ENCODE results near the gene NIBAN1. TPM values are rescaled to one million over a fixed set of nuclear protein-coding genes. Genes with fewer than 3 reads are reported as not detected.

NIBAN1 gene
- total and polyA plus RNA-seq, 2 donors: 14.3 to 21.4 TPM

DNA sequence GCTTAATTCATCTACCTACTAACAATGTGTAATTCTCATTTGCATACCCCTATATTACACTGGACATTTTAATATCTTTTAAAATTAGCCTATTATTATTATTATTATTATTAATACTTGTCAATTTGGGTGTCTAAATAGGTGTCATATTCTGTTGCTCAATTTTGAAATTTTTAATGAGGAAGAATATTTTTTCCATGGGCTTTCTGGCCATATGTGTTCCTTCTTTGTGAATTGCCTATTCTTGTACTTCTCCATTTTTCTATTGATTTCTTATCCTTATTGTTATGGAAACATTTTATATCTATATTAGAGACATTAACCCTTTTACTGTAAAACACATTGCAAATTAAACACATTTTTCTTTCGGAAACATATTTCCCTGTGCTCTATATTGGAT is 6.4 kb upstream of the NIBAN1 start:
- H3K27me3 ChIP-seq (ENCODE audit: control insufficient read depth in 2 of 2, insufficient read depth in 1 of 2, low read length in 1 of 2): no peaks in the 10 kb centered on the region
- no peak for DNase-seq (ENCODE audit: low read depth in 6 of 9, low spot score in 9 of 9)
- no peaks in the 10 kb centered on the region for H3K4me1 ChIP-seq (ENCODE audit: control insufficient read depth in 2 of 2, insufficient read depth in 2 of 2, low read length in 2 of 2)
- H3K27ac ChIP-seq (ENCODE audit: low read depth in 1 of 2, low read length in 1 of 2): no peak overlapping the region
- 99% methylated on average over 1 of the region's 1 CpG for WGBS
- H3K9me3 ChIP-seq (ENCODE audit: control insufficient read depth in 2 of 2, insufficient read depth in 1 of 2, low read length in 1 of 2): no peaks in the 10 kb centered on the region
- H3K36me3 ChIP-seq (ENCODE audit: control insufficient read depth in 2 of 2, insufficient read depth in 2 of 2, low read length in 1 of 2): no peaks in the 10 kb centered on the region
- no peak overlapping the region for H3K4me3 ChIP-seq (ENCODE audit: low read length in 2 of 2)

- H3K27me3 ChIP-seq (ENCODE audit: control insufficient read depth in 2 of 2, insufficient read depth in 1 of 2, low read length in 1 of 2): peaks cover 0 to 20% of the 10 kb centered on the region in 2 donors
- peaks cover 4 to 14% of the 10 kb centered on the region in 2 donors for H3K4me1 ChIP-seq (ENCODE audit: control insufficient read depth in 2 of 2, insufficient read depth in 2 of 2, low read length in 2 of 2)
- DNase-seq (ENCODE audit: low read depth in 6 of 9, low spot score in 9 of 9): no peak
- 86% methylated on average over 6 of the region's 6 CpGs for WGBS
- H3K36me3 ChIP-seq (ENCODE audit: control insufficient read depth in 2 of 2, insufficient read depth in 2 of 2, low read length in 1 of 2): no peaks in the 10 kb centered on the region
- H3K9me3 ChIP-seq (ENCODE audit: control insufficient read depth in 2 of 2, insufficient read depth in 1 of 2, low read length in 1 of 2): no peaks in the 10 kb centered on the region
- H3K4me3 ChIP-seq (ENCODE audit: low read length in 2 of 2): no peak overlapping the region
- no peak overlapping the region for H3K27ac ChIP-seq (ENCODE audit: low read depth in 1 of 2, low read length in 1 of 2)
Measured at GRCh38 chr1:184975208-184975870, 1.0 kb upstream of the NIBAN1 start.

- Histone ChIP-seq H3K36me3 (ENCODE audit: control insufficient read depth in 2 of 2, insufficient read depth in 2 of 2, low read length in 1 of 2) (no peaks in the 10 kb centered on the region), H3K9me3 (ENCODE audit: control insufficient read depth in 2 of 2, insufficient read depth in 1 of 2, low read length in 1 of 2) (no peaks in the 10 kb centered on the region), H3K27ac (ENCODE audit: low read depth in 1 of 2, low read length in 1 of 2) (no peak overlapping the region), H3K4me3 (ENCODE audit: low read length in 2 of 2) (peak overlapping the region in 1 of 2 donors; percentile 50), H3K4me1 (ENCODE audit: control insufficient read depth in 2 of 2, insufficient read depth in 2 of 2, low read length in 2 of 2) (peaks cover 4 to 14% of the 10 kb centered on the region in 2 donors), H3K27me3 (ENCODE audit: control insufficient read depth in 2 of 2, insufficient read depth in 1 of 2, low read length in 1 of 2) (peaks cover 0 to 20% of the 10 kb centered on the region in 2 donors)
- 80% methylated on average over 4 of the region's 4 CpGs for WGBS
- DNase-seq (ENCODE audit: low read depth in 6 of 9, low spot score in 9 of 9): no peak
Measured at GRCh38 chr1:184974837-184975115, 468 bp upstream of the NIBAN1 start.

DNA sequence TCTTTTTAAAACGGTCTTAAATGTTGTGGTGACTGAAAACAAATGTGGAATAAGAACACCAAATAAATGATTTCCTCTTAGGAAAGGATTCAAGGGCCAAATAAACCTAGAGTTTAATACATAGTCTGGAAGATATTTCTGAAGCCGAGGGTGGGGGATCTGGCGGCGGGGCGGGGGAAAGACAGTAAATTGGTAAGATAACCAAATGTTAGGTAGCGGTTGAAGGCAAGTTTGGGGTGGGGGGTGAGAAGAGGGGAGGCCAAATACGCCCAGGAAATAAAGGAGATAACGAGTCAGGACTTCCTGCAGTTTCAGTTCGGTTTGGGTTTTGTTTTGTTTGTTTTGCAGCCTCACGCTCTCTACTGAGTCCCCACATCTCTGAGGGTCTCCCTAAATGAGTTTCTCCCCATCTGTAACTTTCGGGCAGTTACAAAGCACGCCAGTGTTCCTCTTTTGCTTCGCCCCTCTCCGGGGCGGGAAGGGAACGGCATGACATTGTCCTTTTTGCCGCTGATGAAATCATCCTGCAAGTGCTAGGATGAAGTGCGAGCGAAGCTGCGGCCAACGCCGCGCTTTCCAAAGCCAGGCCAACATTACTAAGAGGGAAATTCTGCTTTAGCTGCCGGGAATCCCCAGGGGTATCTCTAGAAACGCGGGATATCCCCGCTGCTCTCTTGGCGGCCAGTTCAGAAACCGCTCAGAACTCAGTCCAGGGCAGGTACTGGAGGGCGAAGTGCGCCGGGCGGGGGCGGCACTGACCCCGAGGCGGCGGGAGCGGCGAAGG is 844 bp downstream of the NIBAN1 start:
- Histone ChIP-seq H3K36me3 (ENCODE audit: control insufficient read depth in 2 of 2, insufficient read depth in 2 of 2, low read length in 1 of 2) (no peaks in the 10 kb centered on the region), H3K4me3 (ENCODE audit: low read length in 2 of 2) (peak overlapping the region; percentile 52 to 69), H3K27ac (ENCODE audit: low read depth in 1 of 2, low read length in 1 of 2) (peak overlapping the region; percentile 65 to 66), H3K9me3 (ENCODE audit: control insufficient read depth in 2 of 2, insufficient read depth in 1 of 2, low read length in 1 of 2) (no peaks in the 10 kb centered on the region), H3K4me1 (ENCODE audit: control insufficient read depth in 2 of 2, insufficient read depth in 2 of 2, low read length in 2 of 2) (peaks cover 4 to 14% of the 10 kb centered on the region in 2 donors), H3K27me3 (ENCODE audit: control insufficient read depth in 2 of 2, insufficient read depth in 1 of 2, low read length in 1 of 2) (peaks cover 0 to 20% of the 10 kb centered on the region in 2 donors)
- 4% methylated on average over 39 of the region's 39 CpGs for WGBS
- DNase-seq (ENCODE audit: low read depth in 6 of 9, low spot score in 9 of 9): peak in 8 of 9 donors; percentile 7 to 49 (median 13)

GRCh38 chr1:184972315-184973055 is 1.8 kb downstream of the NIBAN1 start:
- Histone ChIP-seq H3K27ac (ENCODE audit: low read depth in 1 of 2, low read length in 1 of 2) (no peak overlapping the region), H3K36me3 (ENCODE audit: control insufficient read depth in 2 of 2, insufficient read depth in 2 of 2, low read length in 1 of 2) (no peaks in the 10 kb centered on the region), H3K9me3 (ENCODE audit: control insufficient read depth in 2 of 2, insufficient read depth in 1 of 2, low read length in 1 of 2) (no peaks in the 10 kb centered on the region), H3K27me3 (ENCODE audit: control insufficient read depth in 2 of 2, insufficient read depth in 1 of 2, low read length in 1 of 2) (peaks cover 0 to 20% of the 10 kb centered on the region in 2 donors), H3K4me3 (ENCODE audit: low read length in 2 of 2) (peak overlapping the region in 1 of 2 donors; percentile 69), H3K4me1 (ENCODE audit: control insufficient read depth in 2 of 2, insufficient read depth in 2 of 2, low read length in 2 of 2) (peaks cover 4 to 14% of the 10 kb centered on the region in 2 donors)
- WGBS: 93% methylated on average over 4 of the region's 4 CpGs
- no peak for DNase-seq (ENCODE audit: low read depth in 6 of 9, low spot score in 9 of 9)

DNA sequence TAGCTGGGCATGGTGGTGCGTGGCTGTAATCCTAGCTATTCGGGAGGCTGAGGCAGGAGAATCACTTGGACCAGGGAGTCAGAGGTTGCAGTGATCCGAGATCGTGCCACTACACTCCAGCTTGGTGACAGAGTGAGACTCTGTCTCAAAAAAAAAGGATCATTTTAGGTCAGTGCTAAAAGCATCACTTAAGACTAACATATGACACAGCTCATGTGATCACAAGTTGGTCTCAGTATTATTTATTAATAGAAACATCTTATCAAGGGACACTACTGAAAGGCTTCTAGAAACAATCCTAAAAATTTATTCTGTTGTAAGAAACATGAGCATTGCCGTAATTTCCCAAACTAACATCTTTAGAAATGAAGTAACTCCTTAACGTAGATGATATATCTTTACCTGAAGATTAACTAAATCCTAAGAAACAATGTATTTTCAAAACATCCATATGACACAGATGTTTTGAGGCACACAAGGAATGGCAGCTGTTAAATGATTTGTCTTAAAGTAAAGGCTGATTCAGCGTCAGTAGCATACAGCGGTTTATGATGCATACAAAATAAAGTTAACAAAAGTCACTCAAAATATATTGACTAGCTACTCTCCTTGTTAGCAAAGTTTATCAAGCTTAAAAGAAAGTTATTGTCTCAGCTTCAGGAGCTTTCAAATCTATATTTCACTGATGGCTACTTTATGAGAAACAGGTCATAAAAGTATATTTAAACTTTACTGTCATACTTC is 2.6 kb downstream of the NIBAN1 start:
- H3K27ac ChIP-seq (ENCODE audit: low read depth in 1 of 2, low read length in 1 of 2): no peak overlapping the region
- peaks cover 0 to 20% of the 10 kb centered on the region in 2 donors for H3K27me3 ChIP-seq (ENCODE audit: control insufficient read depth in 2 of 2, insufficient read depth in 1 of 2, low read length in 1 of 2)
- H3K36me3 ChIP-seq (ENCODE audit: control insufficient read depth in 2 of 2, insufficient read depth in 2 of 2, low read length in 1 of 2): no peaks in the 10 kb centered on the region
- H3K4me1 ChIP-seq (ENCODE audit: control insufficient read depth in 2 of 2, insufficient read depth in 2 of 2, low read length in 2 of 2): peaks cover 4 to 14% of the 10 kb centered on the region in 2 donors
- H3K9me3 ChIP-seq (ENCODE audit: control insufficient read depth in 2 of 2, insufficient read depth in 1 of 2, low read length in 1 of 2): no peaks in the 10 kb centered on the region
- H3K4me3 ChIP-seq (ENCODE audit: low read length in 2 of 2): no peak overlapping the region
- 93% methylated on average over 8 of the region's 8 CpGs for WGBS
- no peak for DNase-seq (ENCODE audit: low read depth in 6 of 9, low spot score in 9 of 9)

DNA sequence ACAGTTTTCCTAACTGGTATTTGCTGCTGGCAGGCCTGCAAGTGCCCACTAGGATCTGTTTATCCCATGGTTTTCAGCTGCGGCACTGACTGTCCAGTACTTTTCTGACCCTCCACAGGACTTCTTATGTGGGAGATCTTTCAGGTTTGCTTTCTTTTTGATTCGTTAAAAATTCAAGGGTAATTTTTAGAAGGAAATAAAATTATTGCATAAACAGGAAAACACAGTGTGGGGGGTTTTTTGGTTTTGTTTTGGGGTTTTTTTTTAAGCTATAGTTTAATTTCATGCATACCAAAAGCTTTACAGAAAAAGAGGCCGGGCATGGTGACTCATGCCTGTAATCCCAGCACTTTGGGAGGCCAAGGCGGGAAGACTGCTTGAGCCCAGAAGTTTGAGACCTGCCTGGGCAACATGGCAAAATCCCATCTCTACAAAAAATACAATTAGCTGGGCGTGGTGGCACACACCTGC is 3.6 kb downstream of the NIBAN1 start:
- H3K27me3 ChIP-seq (ENCODE audit: control insufficient read depth in 2 of 2, insufficient read depth in 1 of 2, low read length in 1 of 2): peaks cover 0 to 20% of the 10 kb centered on the region in 2 donors
- H3K4me3 ChIP-seq (ENCODE audit: low read length in 2 of 2): no peak overlapping the region
- H3K4me1 ChIP-seq (ENCODE audit: control insufficient read depth in 2 of 2, insufficient read depth in 2 of 2, low read length in 2 of 2): peaks cover 4 to 14% of the 10 kb centered on the region in 2 donors
- H3K27ac ChIP-seq (ENCODE audit: low read depth in 1 of 2, low read length in 1 of 2): no peak overlapping the region
- no peaks in the 10 kb centered on the region for H3K9me3 ChIP-seq (ENCODE audit: control insufficient read depth in 2 of 2, insufficient read depth in 1 of 2, low read length in 1 of 2)
- DNase-seq (ENCODE audit: low read depth in 6 of 9, low spot score in 9 of 9): no peak
- H3K36me3 ChIP-seq (ENCODE audit: control insufficient read depth in 2 of 2, insufficient read depth in 2 of 2, low read length in 1 of 2): no peaks in the 10 kb centered on the region
- WGBS: 91% methylated on average over 5 of the region's 5 CpGs

GRCh38 chr1:184966989-184967388 is 7.3 kb downstream of the NIBAN1 start:
- 95% methylated on average over 2 of the region's 2 CpGs for WGBS
- Histone ChIP-seq H3K9me3 (ENCODE audit: control insufficient read depth in 2 of 2, insufficient read depth in 1 of 2, low read length in 1 of 2) (no peaks in the 10 kb centered on the region), H3K4me3 (ENCODE audit: low read length in 2 of 2) (no peak overlapping the region), H3K27me3 (ENCODE audit: control insufficient read depth in 2 of 2, insufficient read depth in 1 of 2, low read length in 1 of 2) (no peaks in the 10 kb centered on the region), H3K4me1 (ENCODE audit: control insufficient read depth in 2 of 2, insufficient read depth in 2 of 2, low read length in 2 of 2) (no peaks in the 10 kb centered on the region), H3K36me3 (ENCODE audit: control insufficient read depth in 2 of 2, insufficient read depth in 2 of 2, low read length in 1 of 2) (peaks cover 0 to 3% of the 10 kb centered on the region in 2 donors), H3K27ac (ENCODE audit: low read depth in 1 of 2, low read length in 1 of 2) (no peak overlapping the region)
- DNase-seq (ENCODE audit: low read depth in 6 of 9, low spot score in 9 of 9): no peak

Data from thymus (tissue), 11 donors.